OCI-LY7 (cell line): ENCODE data around the gene WWOX.

Source experiments
- CTCF ChIP-seq: fragments of 200-600 bp; sonication (generic); conservative IDR thresholded peaks from 2 replicates; pipeline ENCODE4 v1.5.1; 2014; ENCODE audit warnings: mild to moderate bottlenecking, antibody characterized with exemption, low read length, moderate library complexity, mixed read lengths
- EZH2phosphoT487 ChIP-seq: fragments of 200-600 bp; sonication (generic); IDR thresholded peaks from 2 replicates; pipeline ENCODE4 v1.6.1; 2018; ENCODE audit warnings: low read depth, borderline replicate concordance, mild to moderate bottlenecking, mixed run types, antibody characterized with exemption, low read length, moderate library complexity, mixed read lengths

- TF ChIP-seq CTCF (no peak), EZH2phosphoT487 (no peak)
These were observed 114.3 kb downstream of the WWOX start for GRCh38 chr16:78213751-78214150.
